HL-60/S4 treated with retinoic acid at 250 ng/mL for 4 days and 3 days (cell line): ENCODE results near the gene ASIC2.

Experiments used
- in situ Hi-C: fragments of 300-500 bp; cut with MboI; formaldehyde crosslinking; loops from 2 replicates; pipeline ENCODE4 v1.7.0; 2022; ENCODE audit warnings: low sequenced_read_pairs

ASIC2 gene

GRCh38 chr17:33207231-33207630 is 85.9 kb downstream of the ASIC2 start:
- in situ Hi-C loops = no loop called here

GRCh38 chr17:33205552-33205951 is 87.5 kb downstream of the ASIC2 start:
- in situ Hi-C loops = no loop called here

GRCh38 chr17:33204701-33205100 is 88.4 kb downstream of the ASIC2 start:
- in situ Hi-C loops = no loop called here

- in situ Hi-C loops = no loop called here
Measured at GRCh38 chr17:33204156-33204555, 88.9 kb downstream of the ASIC2 start.

GRCh38 chr17:33202796-33203495 is 90.1 kb downstream of the ASIC2 start:
- in situ Hi-C loops = no loop called here

- in situ Hi-C loops = no loop called here
Measured at GRCh38 chr17:33202021-33202420, 91.1 kb downstream of the ASIC2 start.

GRCh38 chr17:33201283-33201682 is 91.8 kb downstream of the ASIC2 start:
- in situ Hi-C loops = no loop called here

GRCh38 chr17:33200587-33200986 is 92.5 kb downstream of the ASIC2 start:
- in situ Hi-C loops = no loop called here

GRCh38 chr17:33199571-33200510 is 93.3 kb downstream of the ASIC2 start:
- in situ Hi-C loops = no loop called here

- in situ Hi-C loops = no loop called here
Measured at GRCh38 chr17:33198954-33199353, 94.1 kb downstream of the ASIC2 start.

GRCh38 chr17:33197342-33197741 is 95.8 kb downstream of the ASIC2 start:
- in situ Hi-C loops = no loop called here

- in situ Hi-C loops = no loop called here
Measured at GRCh38 chr17:33196883-33197282, 96.2 kb downstream of the ASIC2 start.

GRCh38 chr17:33192951-33193911 is 99.9 kb downstream of the ASIC2 start:
- in situ Hi-C loops = no loop called here

- in situ Hi-C loops = no loop called here
Measured at GRCh38 chr17:33183487-33184026, 109.5 kb downstream of the ASIC2 start.

- in situ Hi-C loops = no loop called here
Measured at GRCh38 chr17:33179151-33179550, 113.9 kb downstream of the ASIC2 start.

GRCh38 chr17:33178681-33179080 is 114.4 kb downstream of the ASIC2 start:
- in situ Hi-C loops = no loop called here

- in situ Hi-C loops = no loop called here
Measured at GRCh38 chr17:33175562-33175961, 117.5 kb downstream of the ASIC2 start.

- in situ Hi-C loops = no loop called here
Measured at GRCh38 chr17:33171931-33172330, 121.2 kb downstream of the ASIC2 start.

- in situ Hi-C loops = no loop called here
Measured at GRCh38 chr17:33169580-33170285, 123.4 kb downstream of the ASIC2 start.

- in situ Hi-C loops = no loop called here
Measured at GRCh38 chr17:33167736-33168135, 125.4 kb downstream of the ASIC2 start.
